Astrocyte of the cerebellum (primary cell): ENCODE data around the gene TRIM26.
A peak's percentile ranks its signal among the peaks of the same experiment; 100 is the strongest.

Experiments used
- DNase-seq: peaks from one replicate; pipeline ENCODE4 v3.0.0-alpha.2; 2011; ENCODE audit warnings: low read depth
- H3K4me3 ChIP-seq: 2 replicates; pipeline ENCODE4 v1.5.1; 2011; ENCODE audit warnings: mild to moderate bottlenecking, low read depth, low read length, moderate library complexity
- CTCF ChIP-seq: IDR thresholded peaks from 2 replicates; pipeline ENCODE4 v1.5.1; 2012; ENCODE audit warnings: low read length, low read depth, moderate library complexity, mild to moderate bottlenecking; ENCODE audit errors: missing control alignments
- in situ Hi-C: cut with HindIII; loops from 2 replicates; pipeline ENCODE4 v1.10.0; 2017; ENCODE audit warnings: low sequenced_read_pairs

TRIM26 gene

GRCh38 chr6:30154709-30155519, 58.3 kb downstream of the TRIM26 start:
- DNase-seq, result peak; percentile 49
- in situ Hi-C loops, result no loop called here
- H3K4me3 ChIP-seq, result no peak overlapping the region
- no peak for TF ChIP-seq CTCF

- DNase-seq, result no peak
- no peak for TF ChIP-seq CTCF
- in situ Hi-C loops, result no loop called here
- no peak overlapping the region for H3K4me3 ChIP-seq
Measured at GRCh38 chr6:30154061-30154460, 59.1 kb downstream of the TRIM26 start.

- in situ Hi-C loops, result no loop called here
- no peak overlapping the region for H3K4me3 ChIP-seq
- no peak for DNase-seq
- TF ChIP-seq CTCF, result no peak
Measured at GRCh38 chr6:30152910-30153610, 60.1 kb downstream of the TRIM26 start.

- no peak overlapping the region for H3K4me3 ChIP-seq
- in situ Hi-C loops, result no loop called here
- no peak for DNase-seq
- no peak for TF ChIP-seq CTCF
Measured at GRCh38 chr6:30152016-30152673, 61.1 kb downstream of the TRIM26 start.

- no peak overlapping the region for H3K4me3 ChIP-seq
- in situ Hi-C loops, result no loop called here
- no peak for DNase-seq
- no peak for TF ChIP-seq CTCF
Measured at GRCh38 chr6:30151580-30151979, 61.6 kb downstream of the TRIM26 start.

- DNase-seq, result peak; percentile 28
- no peak for TF ChIP-seq CTCF
- H3K4me3 ChIP-seq, result no peak overlapping the region
- in situ Hi-C loops, result no loop called here
Measured at GRCh38 chr6:30150671-30151395, 62.4 kb downstream of the TRIM26 start.
